ENCODE measurements around the gene CAMK4. TPM values are rescaled to one million over a fixed set of nuclear protein-coding genes. Genes with fewer than 3 reads are reported as not detected.

Gene CAMK4
- polyA plus RNA-seq (2012; ENCODE audit: insufficient read depth, insufficient read length, low read depth), result 88.5 TPM

GRCh38 chr5:111223787-111224560 lies at the start of gene CAMK4:
Gene CAMK4, plus strand, starts transcription at chr5:111224384. Its CDS starts 100 bp downstream, at chr5:111224484.
- Histone ChIP-seq H3K4me1 (peaks cover 16% of the 10 kb centered on the region), H3K36me3 (peaks cover 11% of the 10 kb centered on the region), H3K27me3 (no peaks in the 10 kb centered on the region), H3K9me3 (no peaks in the 10 kb centered on the region), H3K4me3 (ENCODE audit: low read depth, low read length) (peak within 1 kb of the TSS; percentile 85)
- DNase-seq, result peak; percentile 97
- TF ChIP-seq CTCF (IDR thresholded peaks at IDR 0.05; ENCODE audit: low read depth, low read length), result 0 out of 2 replicates have a peak, but pooled peaks have one; percentile 28

GRCh38 chr5:111183064-111183463 lies 41.1 kb upstream of the CAMK4 start:
- no peak overlapping the region for H3K4me3 ChIP-seq (ENCODE audit: low read depth, low read length)

GRCh38 chr5:111187079-111187478 lies 37.1 kb upstream of the CAMK4 start:
- no peaks in the 10 kb centered on the region for H3K9me3 ChIP-seq
- DNase-seq, result no peak
- H3K36me3 ChIP-seq, result no peaks in the 10 kb centered on the region
- TF ChIP-seq CTCF (IDR thresholded peaks at IDR 0.05; ENCODE audit: low read depth, low read length), result no peak
- H3K4me3 ChIP-seq (ENCODE audit: low read depth, low read length), result no peak overlapping the region
- H3K27me3 ChIP-seq, result no peaks in the 10 kb centered on the region
- H3K4me1 ChIP-seq, result 0 out of 2 replicates have a peak, but pooled peaks cover 4% of the 10 kb centered on the region

More at GRCh38 chr5:111183064-111183463, 41.1 kb upstream of the CAMK4 start:
- H3K36me3 ChIP-seq, result no peaks in the 10 kb centered on the region
- 0 out of 2 replicates have a peak, but pooled peaks cover 4% of the 10 kb centered on the region for H3K4me1 ChIP-seq
- DNase-seq, result no peak
- H3K27me3 ChIP-seq, result no peaks in the 10 kb centered on the region
- H3K9me3 ChIP-seq, result no peaks in the 10 kb centered on the region
- no peak for TF ChIP-seq CTCF (IDR thresholded peaks at IDR 0.05; ENCODE audit: low read depth, low read length)

- H3K27me3 ChIP-seq, result no peaks in the 10 kb centered on the region
- H3K9me3 ChIP-seq, result no peaks in the 10 kb centered on the region
- no peak overlapping the region for H3K4me3 ChIP-seq (ENCODE audit: low read depth, low read length)
- no peaks in the 10 kb centered on the region for H3K36me3 ChIP-seq
- TF ChIP-seq CTCF (IDR thresholded peaks at IDR 0.05; ENCODE audit: low read depth, low read length), result no peak
- peaks cover 5% of the 10 kb centered on the region; the same call in 1 of the 2 replicates for H3K4me1 ChIP-seq
- no peak for DNase-seq
These were observed 30.1 kb upstream of the CAMK4 start for GRCh38 chr5:111194053-111194452.

- DNase-seq, result no peak
- Histone ChIP-seq H3K4me3 (ENCODE audit: low read depth, low read length) (no peak overlapping the region), H3K4me1 (peaks cover 5% of the 10 kb centered on the region; the same call in 1 of the 2 replicates), H3K9me3 (no peaks in the 10 kb centered on the region), H3K36me3 (no peaks in the 10 kb centered on the region), H3K27me3 (no peaks in the 10 kb centered on the region)
- no peak for TF ChIP-seq CTCF (IDR thresholded peaks at IDR 0.05; ENCODE audit: low read depth, low read length)
These were observed 29.3 kb upstream of the CAMK4 start for GRCh38 chr5:111194925-111195324.

- Histone ChIP-seq H3K27me3 (no peaks in the 10 kb centered on the region), H3K36me3 (no peaks in the 10 kb centered on the region), H3K9me3 (no peaks in the 10 kb centered on the region), H3K4me3 (ENCODE audit: low read depth, low read length) (peak overlapping the region; percentile 11), H3K4me1 (peaks cover 5% of the 10 kb centered on the region; the same call in 1 of the 2 replicates)
- no peak for TF ChIP-seq CTCF (IDR thresholded peaks at IDR 0.05; ENCODE audit: low read depth, low read length)
- peak; percentile 81 for DNase-seq
These were observed 26.7 kb upstream of the CAMK4 start for GRCh38 chr5:111197523-111197922.

Data from BE2C (cell line).